ENCODE results near the gene MYRFL.

Gene MYRFL

GRCh38 chr12:69834147-69834546 lies 9.1 kb downstream of the MYRFL start:
- TF ChIP-seq CTCF (IDR thresholded peaks at IDR 0.05; ENCODE audit: borderline replicate concordance, insufficient read depth, low read depth, low read length) = no peak
- no peak overlapping the region for H3K4me3 ChIP-seq (ENCODE audit: low read depth, low read length)

- TF ChIP-seq CTCF (IDR thresholded peaks at IDR 0.05; ENCODE audit: borderline replicate concordance, insufficient read depth, low read depth, low read length) = no peak
Measured at GRCh38 chr12:69834576-69834975, 9.5 kb downstream of the MYRFL start.

GRCh38 chr12:69835081-69835480 lies 10.1 kb downstream of the MYRFL start:
- TF ChIP-seq CTCF (IDR thresholded peaks at IDR 0.05; ENCODE audit: borderline replicate concordance, insufficient read depth, low read depth, low read length) = no peak
- no peak overlapping the region for H3K4me3 ChIP-seq (ENCODE audit: low read depth, low read length)

More at GRCh38 chr12:69834576-69834975, 9.5 kb downstream of the MYRFL start:
- H3K4me3 ChIP-seq (ENCODE audit: low read depth, low read length) = no peak overlapping the region

- no peak overlapping the region for H3K4me3 ChIP-seq (ENCODE audit: low read depth, low read length)
- no peak for TF ChIP-seq CTCF (IDR thresholded peaks at IDR 0.05; ENCODE audit: borderline replicate concordance, insufficient read depth, low read depth, low read length)
Measured at GRCh38 chr12:69836015-69836414, 11.0 kb downstream of the MYRFL start.

- H3K4me3 ChIP-seq (ENCODE audit: low read depth, low read length) = no peak overlapping the region
- TF ChIP-seq CTCF (IDR thresholded peaks at IDR 0.05; ENCODE audit: borderline replicate concordance, insufficient read depth, low read depth, low read length) = no peak
Measured at GRCh38 chr12:69837191-69837590, 12.2 kb downstream of the MYRFL start.

GRCh38 chr12:69837657-69838415 lies 12.8 kb downstream of the MYRFL start:
- H3K4me3 ChIP-seq (ENCODE audit: low read depth, low read length) = no peak overlapping the region
- TF ChIP-seq CTCF (IDR thresholded peaks at IDR 0.05; ENCODE audit: borderline replicate concordance, insufficient read depth, low read depth, low read length) = no peak

- H3K4me3 ChIP-seq (ENCODE audit: low read depth, low read length) = no peak overlapping the region
- no peak for TF ChIP-seq CTCF (IDR thresholded peaks at IDR 0.05; ENCODE audit: borderline replicate concordance, insufficient read depth, low read depth, low read length)
Measured at GRCh38 chr12:69840727-69841126, 15.7 kb downstream of the MYRFL start.
